ENCODE measurements around the gene STK32C.

STK32C gene

GRCh38 chr10:132197271-132198067 lies 110.3 kb downstream of the STK32C start:
- Histone ChIP-seq H3K36me3 (replicated peaks) (0 out of 2 replicates have a peak, but pooled peaks cover 7% of the 10 kb centered on the region), H3K4me3 (no peak overlapping the region), H3K9me3 (no peaks in the 10 kb centered on the region), H3K4me1 (no peaks in the 10 kb centered on the region), H3K27me3 (ENCODE audit: low read depth) (no peaks in the 10 kb centered on the region)
- DNase-seq (ENCODE audit: low spot score in 2 of 2) = no peak
- in situ Hi-C loops (cut with MboI; ENCODE audit: low sequenced_read_pairs) = no loop called here

DNA sequence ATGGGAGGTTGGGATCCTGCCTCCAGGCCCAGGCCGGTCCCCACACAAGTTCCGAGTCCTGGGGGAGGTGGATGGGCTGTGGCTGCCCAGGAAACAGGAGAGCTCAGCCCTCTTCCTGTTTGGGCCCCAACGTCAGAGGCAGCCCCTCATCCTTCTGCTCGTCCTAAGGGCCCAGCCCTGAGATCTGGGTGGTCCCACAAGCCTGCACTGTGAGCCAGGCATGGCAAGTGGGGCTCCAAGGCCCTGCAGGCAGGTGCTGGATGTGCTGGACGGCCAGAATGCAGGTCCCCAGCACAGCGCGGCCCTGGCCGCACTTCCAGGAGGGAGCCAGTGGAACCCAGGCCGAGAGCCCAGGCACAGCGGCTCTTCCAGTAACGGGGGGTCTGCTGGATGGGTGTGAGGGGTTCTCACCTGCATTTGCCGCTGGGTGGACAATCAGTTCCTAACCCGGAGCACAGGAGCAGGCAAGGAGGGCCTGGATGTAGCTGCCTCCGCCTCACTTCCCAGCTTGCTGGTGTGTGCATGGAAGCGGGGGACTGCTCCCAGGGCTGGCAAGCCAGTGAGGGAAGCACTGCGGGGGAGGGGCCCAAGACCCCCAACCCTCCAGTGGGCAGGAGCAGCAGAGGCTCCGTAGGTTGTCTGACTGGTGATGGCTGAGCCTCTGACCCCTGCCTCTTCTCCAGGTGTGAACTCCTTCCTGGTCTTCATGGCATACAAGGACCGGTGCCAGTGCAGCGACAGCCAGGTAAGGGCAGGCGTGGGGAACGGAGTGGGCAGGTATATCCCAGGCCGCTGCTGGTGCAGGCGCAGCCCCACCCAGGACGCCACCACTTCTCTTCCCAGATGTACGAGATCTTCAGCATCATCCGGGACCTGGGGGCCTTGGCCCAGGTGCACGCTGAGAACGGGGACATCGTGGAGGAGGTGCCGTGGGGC lies 111.3 kb downstream of the STK32C start:
- in situ Hi-C loops (cut with MboI; ENCODE audit: low sequenced_read_pairs) = no loop called here
- Histone ChIP-seq H3K36me3 (replicated peaks) (0 out of 2 replicates have a peak, but pooled peaks cover 7% of the 10 kb centered on the region), H3K27me3 (ENCODE audit: low read depth) (no peaks in the 10 kb centered on the region), H3K4me1 (no peaks in the 10 kb centered on the region), H3K4me3 (no peak overlapping the region), H3K9me3 (no peaks in the 10 kb centered on the region)
- no peak for DNase-seq (ENCODE audit: low spot score in 2 of 2)

DNA sequence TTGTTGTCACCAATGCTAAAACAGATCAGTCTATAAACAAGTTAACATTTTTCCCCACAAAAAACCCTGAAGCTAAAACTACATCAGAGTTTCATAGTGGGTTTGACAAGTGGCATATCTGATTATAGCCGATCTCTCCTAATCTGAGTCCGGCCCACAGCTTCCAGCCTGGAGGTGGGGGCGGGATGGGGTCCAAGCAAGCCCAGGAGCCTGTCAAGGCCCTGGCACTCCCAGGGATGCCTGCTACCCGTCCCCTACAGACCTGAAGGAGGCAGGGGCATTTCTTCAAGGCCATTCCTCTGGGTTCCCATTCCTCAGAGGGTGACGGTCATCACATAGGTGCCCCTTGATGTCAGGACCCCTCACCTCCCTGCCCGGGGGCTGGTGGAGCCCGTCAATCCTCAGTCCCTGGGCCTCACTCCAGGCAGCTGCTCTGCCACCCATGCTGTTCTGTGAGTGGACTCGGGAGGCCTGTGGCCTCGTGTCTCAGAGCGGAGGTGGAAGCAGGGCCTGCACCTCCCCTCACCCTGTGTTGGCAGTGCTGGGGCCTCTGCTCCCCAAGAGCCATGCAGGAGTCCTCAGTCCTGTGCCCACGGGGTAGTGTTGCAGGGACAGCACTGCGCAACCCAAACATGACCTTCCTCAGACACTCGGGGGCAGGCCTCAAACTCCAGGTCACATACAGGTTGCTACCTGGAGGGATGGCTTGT lies 112.2 kb downstream of the STK32C start:
- H3K4me1 ChIP-seq = no peaks in the 10 kb centered on the region
- no peak overlapping the region for H3K4me3 ChIP-seq
- in situ Hi-C loops (cut with MboI; ENCODE audit: low sequenced_read_pairs) = no loop called here
- no peak for DNase-seq (ENCODE audit: low spot score in 2 of 2)
- H3K27me3 ChIP-seq (ENCODE audit: low read depth) = no peaks in the 10 kb centered on the region
- H3K9me3 ChIP-seq = no peaks in the 10 kb centered on the region
- 0 out of 2 replicates have a peak, but pooled peaks cover 4% of the 10 kb centered on the region for H3K36me3 ChIP-seq (replicated peaks)

DNA sequence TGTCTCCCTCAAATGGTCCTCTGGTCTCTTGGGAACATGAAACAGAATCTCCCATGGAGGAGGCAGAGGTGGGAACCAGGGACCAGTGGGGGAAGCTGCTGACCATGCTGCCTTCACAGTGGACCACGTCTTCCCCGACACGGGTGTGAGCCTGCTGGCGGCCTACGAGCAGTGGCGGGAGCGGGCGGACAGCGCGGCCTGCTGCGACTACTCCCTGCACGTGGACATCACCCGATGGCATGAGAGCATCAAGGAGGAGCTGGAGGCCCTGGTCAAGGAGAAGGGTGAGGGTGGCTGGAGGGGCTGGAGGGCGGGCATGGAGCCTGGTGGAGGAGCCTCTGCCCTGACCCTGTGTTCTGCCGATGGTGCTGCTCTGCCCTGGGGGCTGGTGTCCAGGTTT lies 113.0 kb downstream of the STK32C start:
- no peaks in the 10 kb centered on the region for H3K9me3 ChIP-seq
- H3K4me3 ChIP-seq = no peak overlapping the region
- no peaks in the 10 kb centered on the region for H3K27me3 ChIP-seq (ENCODE audit: low read depth)
- in situ Hi-C loops (cut with MboI; ENCODE audit: low sequenced_read_pairs) = no loop called here
- 0 out of 2 replicates have a peak, but pooled peaks cover 4% of the 10 kb centered on the region for H3K36me3 ChIP-seq (replicated peaks)
- no peak for DNase-seq (ENCODE audit: low spot score in 2 of 2)
- H3K4me1 ChIP-seq = no peaks in the 10 kb centered on the region

GRCh38 chr10:132193907-132194552 lies 113.7 kb downstream of the STK32C start:
- no peaks in the 10 kb centered on the region for H3K9me3 ChIP-seq
- H3K4me3 ChIP-seq = no peak overlapping the region
- peak in 1 of 2 experiments; percentile 52 for DNase-seq (ENCODE audit: low spot score in 2 of 2)
- in situ Hi-C loops (cut with MboI; ENCODE audit: low sequenced_read_pairs) = no loop called here
- H3K27me3 ChIP-seq (ENCODE audit: low read depth) = no peaks in the 10 kb centered on the region
- 0 out of 2 replicates have a peak, but pooled peaks cover 4% of the 10 kb centered on the region for H3K36me3 ChIP-seq (replicated peaks)
- no peaks in the 10 kb centered on the region for H3K4me1 ChIP-seq

- Histone ChIP-seq H3K9me3 (no peaks in the 10 kb centered on the region), H3K4me1 (no peaks in the 10 kb centered on the region), H3K27me3 (ENCODE audit: low read depth) (no peaks in the 10 kb centered on the region), H3K36me3 (replicated peaks) (0 out of 2 replicates have a peak, but pooled peaks cover 4% of the 10 kb centered on the region), H3K4me3 (no peak overlapping the region)
- no peak for DNase-seq (ENCODE audit: low spot score in 2 of 2)
- in situ Hi-C loops (cut with MboI; ENCODE audit: low sequenced_read_pairs) = no loop called here
Observed at GRCh38 chr10:132192991-132193665, 114.6 kb downstream of the STK32C start.

DNA sequence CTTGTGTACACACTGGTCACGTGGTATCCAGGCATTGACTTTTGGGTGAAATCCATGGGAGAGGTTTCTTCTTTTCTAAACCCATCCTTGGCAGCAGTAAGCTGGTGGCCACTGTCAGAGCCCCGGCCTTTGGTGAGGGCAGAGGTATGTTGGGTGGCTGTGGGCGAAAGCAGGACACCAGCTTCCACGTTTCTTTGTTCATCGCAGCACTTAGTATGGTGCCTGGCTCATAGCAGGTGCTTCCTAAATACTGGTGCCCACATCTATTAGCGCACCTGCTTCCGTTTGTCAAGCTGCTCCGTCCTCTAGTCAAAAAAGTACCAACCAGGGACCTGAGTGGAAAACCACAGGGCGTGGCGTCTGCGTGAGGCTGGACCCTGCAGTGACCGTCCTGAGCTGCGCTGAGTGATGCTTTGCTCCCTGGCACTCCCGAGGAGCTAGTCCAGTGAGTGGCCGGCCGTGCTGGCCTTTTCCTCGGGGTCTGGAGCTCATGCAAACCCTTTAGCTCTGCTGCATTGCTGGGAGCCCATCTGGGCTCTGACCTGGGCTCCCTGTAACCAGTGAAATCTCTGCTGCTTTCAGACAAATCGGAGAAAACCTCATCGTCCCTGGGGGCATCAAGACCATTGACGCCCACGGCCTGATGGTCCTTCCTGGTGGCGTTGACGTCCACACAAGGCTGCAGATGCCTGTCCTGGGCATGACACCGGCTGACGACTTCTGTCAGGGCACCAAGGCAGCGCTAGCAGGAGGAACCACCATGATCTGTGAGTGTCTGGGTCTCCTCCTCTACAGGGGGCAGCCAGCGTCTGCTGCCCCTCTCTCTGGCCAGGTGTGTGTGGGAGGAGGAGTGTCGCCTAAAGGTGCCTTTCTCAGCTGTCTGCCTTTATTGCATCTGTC lies 115.4 kb downstream of the STK32C start:
- in situ Hi-C loops (cut with MboI; ENCODE audit: low sequenced_read_pairs) = no loop called here

DNA sequence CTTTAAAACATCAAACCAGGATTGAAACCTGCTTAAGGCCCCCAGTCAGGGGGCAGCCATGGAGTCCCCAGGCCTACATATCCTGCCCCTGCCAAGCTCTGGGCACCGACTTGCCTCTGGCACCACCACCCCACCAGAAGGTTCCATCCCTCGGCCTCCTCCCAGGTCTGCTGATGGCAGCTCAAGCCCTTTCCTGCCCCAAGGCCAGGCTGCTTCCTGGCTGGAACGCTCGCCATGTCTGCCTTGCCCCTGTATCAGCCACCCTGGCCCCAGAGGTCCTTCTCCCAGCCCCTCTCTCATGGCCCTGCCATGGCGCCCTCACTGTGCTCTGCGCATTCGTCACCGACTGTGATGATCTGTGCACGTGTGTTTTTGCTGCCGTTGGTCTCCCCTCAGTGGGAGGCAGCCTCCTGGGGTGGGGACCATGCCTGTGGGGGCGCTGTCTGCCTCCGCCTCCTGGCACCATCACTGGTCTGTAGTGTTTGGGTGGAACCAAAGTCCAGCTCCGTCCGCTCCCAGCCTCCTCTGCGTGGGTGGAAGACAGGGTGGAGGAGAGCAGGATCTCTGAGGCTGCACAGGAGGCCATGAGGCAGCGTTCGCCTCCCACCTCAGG lies 117.8 kb downstream of the STK32C start:
- DNase-seq (ENCODE audit: low spot score in 2 of 2) = no peak
- Histone ChIP-seq H3K4me1 (no peaks in the 10 kb centered on the region), H3K9me3 (no peaks in the 10 kb centered on the region), H3K4me3 (no peak overlapping the region), H3K36me3 (replicated peaks) (0 out of 2 replicates have a peak, but pooled peaks cover 4% of the 10 kb centered on the region), H3K27me3 (ENCODE audit: low read depth) (peaks cover under 1% of the 10 kb centered on the region; the same call in 1 of the 2 replicates)
- in situ Hi-C loops (cut with MboI; ENCODE audit: low sequenced_read_pairs) = no loop called here

More for the DNA sequence above, 115.4 kb downstream of the STK32C start:
- no peaks in the 10 kb centered on the region for H3K4me1 ChIP-seq
- no peak overlapping the region for H3K4me3 ChIP-seq
- no peaks in the 10 kb centered on the region for H3K9me3 ChIP-seq
- 0 out of 2 replicates have a peak, but pooled peaks cover 4% of the 10 kb centered on the region for H3K36me3 ChIP-seq (replicated peaks)
- DNase-seq (ENCODE audit: low spot score in 2 of 2) = no peak
- H3K27me3 ChIP-seq (ENCODE audit: low read depth) = no peaks in the 10 kb centered on the region

DNA sequence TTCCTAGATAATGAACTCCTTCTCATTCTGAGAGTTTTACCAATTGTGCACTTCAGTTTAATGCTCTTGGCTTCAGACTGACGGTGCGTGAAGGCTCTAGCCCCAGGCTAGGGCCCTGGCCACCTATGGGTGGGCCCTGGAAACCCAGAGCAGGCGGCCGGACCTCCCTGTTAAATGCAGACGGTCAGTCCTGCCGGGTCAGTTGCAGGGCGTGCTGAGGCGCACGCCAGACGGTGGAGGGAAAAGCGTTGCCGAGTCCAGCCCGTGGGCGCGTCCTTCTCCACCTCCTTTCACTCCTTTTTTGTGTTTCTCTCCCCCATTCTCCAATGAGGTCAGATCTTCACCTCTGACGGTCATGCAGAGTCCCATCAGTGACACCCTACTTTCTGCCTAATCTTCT lies 118.7 kb downstream of the STK32C start:
- peaks cover 3% of the 10 kb centered on the region; the same call in 1 of the 2 replicates for H3K27me3 ChIP-seq (ENCODE audit: low read depth)
- no peaks in the 10 kb centered on the region for H3K9me3 ChIP-seq
- in situ Hi-C loops (cut with MboI; ENCODE audit: low sequenced_read_pairs) = no loop called here
- H3K36me3 ChIP-seq (replicated peaks) = 0 out of 2 replicates have a peak, but pooled peaks cover 3% of the 10 kb centered on the region
- no peak overlapping the region for H3K4me3 ChIP-seq
- H3K4me1 ChIP-seq = no peaks in the 10 kb centered on the region
- DNase-seq (ENCODE audit: low spot score in 2 of 2) = no peak

DNA sequence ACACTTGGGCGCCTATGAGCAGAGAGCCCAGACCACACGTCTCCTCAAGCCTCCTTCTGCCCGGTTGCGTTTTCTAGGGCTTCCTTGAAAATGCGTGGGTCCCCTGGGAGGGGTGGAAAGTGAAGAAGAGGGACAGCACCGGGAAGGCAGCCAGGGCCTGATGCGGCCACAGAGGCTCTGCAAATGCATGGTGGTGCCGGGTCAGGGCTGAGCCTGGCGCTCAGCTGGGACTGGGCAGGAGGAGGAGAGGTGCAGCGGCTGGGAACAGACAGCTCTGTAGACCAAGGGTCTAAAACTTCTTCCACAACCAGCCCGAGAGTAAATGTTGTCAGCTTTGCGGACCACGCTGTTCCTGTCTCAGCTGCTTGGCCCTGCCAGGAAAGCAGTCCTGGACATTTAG lies 119.4 kb downstream of the STK32C start:
- Histone ChIP-seq H3K9me3 (no peaks in the 10 kb centered on the region), H3K36me3 (replicated peaks) (no peaks in the 10 kb centered on the region), H3K27me3 (ENCODE audit: low read depth) (peaks cover 3% of the 10 kb centered on the region; the same call in 1 of the 2 replicates), H3K4me1 (no peaks in the 10 kb centered on the region), H3K4me3 (peak overlapping the region; percentile 49)
- no peak for DNase-seq (ENCODE audit: low spot score in 2 of 2)
- in situ Hi-C loops (cut with MboI; ENCODE audit: low sequenced_read_pairs) = no loop called here

- no peaks in the 10 kb centered on the region for H3K4me1 ChIP-seq
- in situ Hi-C loops (cut with MboI; ENCODE audit: low sequenced_read_pairs) = no loop called here
- H3K36me3 ChIP-seq (replicated peaks) = no peaks in the 10 kb centered on the region
- peak overlapping the region; percentile 49 for H3K4me3 ChIP-seq
- H3K9me3 ChIP-seq = no peaks in the 10 kb centered on the region
- peak in 1 of 2 experiments; percentile 44 for DNase-seq (ENCODE audit: low spot score in 2 of 2)
- peaks cover 9% of the 10 kb centered on the region; the same call in 1 of the 2 replicates for H3K27me3 ChIP-seq (ENCODE audit: low read depth)
Observed at GRCh38 chr10:132187430-132188138, 120.2 kb downstream of the STK32C start.

Measured in HAP-1 (cell line).